T-cell (primary cell): ENCODE measurements around the gene MAEL. TPM values are rescaled to one million over a fixed set of nuclear protein-coding genes. Genes with fewer than 3 reads are reported as not detected.
A peak's percentile ranks its signal among the peaks of the same experiment; 100 is the strongest.

Source experiments
- ATAC-seq, 4 experiments: fragments of 200-7000 bp in 3 of 4; fragments of 150-1000 bp in 1 of 4; cut with Tn5 transposase; replicated peaks in 1 of 4; 1 replicate in 3 of 4; 2 replicates in 1 of 4; pipeline ENCODE4 v1.10.0; 2021; ENCODE audit warnings: moderate library complexity in 3 of 4, mild to moderate bottlenecking in 2 of 4, moderate number of reproducible peaks in 1 of 4
- CTCF ChIA-PET, 2 donors: fragments of 300-600 bp; sonication (Branson Sonifier 250); formaldehyde crosslinking; loops; one replicate each; lab custom pipeline; 2022; ENCODE audit warnings: antibody characterized with exemption in 2 of 2; lab: Charles Lee
- POLR2A ChIA-PET, 2 donors: fragments of 300-600 bp; sonication (Branson Sonifier 250); formaldehyde crosslinking; loops; one replicate each; lab custom pipeline; 2022; ENCODE audit warnings: antibody characterized with exemption in 2 of 2; lab: Charles Lee
- DNase-seq, 35 experiments: peaks; one replicate each; pipeline versions ENCODE4 v3.0.0 to v3.0.0-alpha.2; 2013 to 2023
- H3K27ac ChIP-seq: one replicate; pipeline ENCODE4 v1.5.1; 2013; ENCODE audit warnings: low read length
- H3K27me3 ChIP-seq, 2 experiments: replicated peaks in 1 of 2; 1 replicate in 1 of 2; 2 replicates in 1 of 2; pipeline versions ENCODE4 v1.6.1 to v1.7.0; 2013; ENCODE audit warnings: low read length in 1 of 2, mixed read lengths in 1 of 2; ENCODE audit not compliant: control insufficient read depth in 2 of 2, insufficient read depth in 2 of 2; ENCODE audit errors: extremely low read depth in 1 of 2
- H3K36me3 ChIP-seq, 2 donors: 1 replicate in 1 of 2; 2 replicates in 1 of 2; pipeline versions ENCODE4 v1.6.1 to v1.7.0; 2013; ENCODE audit warnings: low read length in 1 of 2; ENCODE audit not compliant: control insufficient read depth in 2 of 2, insufficient read depth in 1 of 2; ENCODE audit errors: extremely low read depth in 1 of 2
- H3K4me1 ChIP-seq, 2 experiments: 1 replicate in 1 of 2; 2 replicates in 1 of 2; pipeline versions ENCODE4 v1.6.1 to v1.7.0; 2013; ENCODE audit warnings: low read length in 2 of 2, mixed read lengths in 1 of 2; ENCODE audit not compliant: insufficient read depth in 2 of 2, control insufficient read depth in 1 of 2; ENCODE audit errors: extremely low read depth in 1 of 2
- H3K4me3 ChIP-seq, 2 donors: 1 replicate in 1 of 2; 2 replicates in 1 of 2; pipeline versions ENCODE4 v1.5.1 to v1.7.0; 2013; ENCODE audit warnings: mild to moderate bottlenecking in 2 of 2, low read length in 1 of 2, moderate library complexity in 1 of 2; ENCODE audit not compliant: control insufficient read depth in 1 of 2; ENCODE audit errors: extremely low read depth in 1 of 2
- H3K9me3 ChIP-seq: 2 replicates; pipeline ENCODE4 v1.7.0; 2013
- H3K27ac Mint-ChIP-seq, 2 donors: one replicate each; pipeline ENCODE4 v1.8.0; 2020 to 2021; ENCODE audit warnings: mild to moderate bottlenecking in 2 of 2, mixed read lengths in 2 of 2
- H3K27me3 Mint-ChIP-seq, 2 donors: one replicate each; pipeline ENCODE4 v1.8.0; 2021 to 2022; ENCODE audit warnings: mixed read lengths in 2 of 2
- H3K36me3 Mint-ChIP-seq: one replicate; pipeline ENCODE4 v1.8.0; 2021; ENCODE audit warnings: mixed read lengths
- H3K4me1 Mint-ChIP-seq, 3 donors: one replicate each; pipeline ENCODE4 v1.8.0; 2020 to 2022; ENCODE audit warnings: mixed read lengths in 3 of 3, mild to moderate bottlenecking in 1 of 3
- H3K4me3 Mint-ChIP-seq, 3 donors: one replicate each; pipeline ENCODE4 v1.8.0; 2020 to 2022; ENCODE audit warnings: mild to moderate bottlenecking in 3 of 3, mixed read lengths in 3 of 3, moderate library complexity in 3 of 3
- H3K9me3 Mint-ChIP-seq, 3 donors: one replicate each; pipeline ENCODE4 v1.8.0; 2020 to 2022; ENCODE audit warnings: mixed read lengths in 3 of 3
- WGBS: methylation state at CpG from one replicate; pipeline ENCODE4 v1.1.5; 2013; ENCODE audit warnings: missing lambda C conversion rate; ENCODE audit not compliant: insufficient coverage; 5-methylcytosine and 5-hydroxymethylcytosine counted together
- total RNA-seq, 35 experiments: library from RNA in 6 of 35; stranded (reverse) in 6 of 35; fragments of 120-200 nt in 1 of 35; gene quantifications; one replicate each; pipeline versions ENCODE4 v1.2.1 to v1.2.4 and lab custom pipeline; 2013 to 2026

MAEL gene
- total RNA-seq, 5 donors from 2014 or later (not counting 1 experiment from before 2014, with no cell fraction given) = not detected

GRCh38 chr1:167043752-167044488 lies 54.8 kb downstream of the MAEL start:
- ATAC-seq = peak; percentile 90 to 100 (median 96)
- peaks cover 9 to 11% of the 10 kb centered on the region in 2 donors for H3K27me3 Mint-ChIP-seq

GRCh38 chr1:167051907-167052306 lies 62.8 kb downstream of the MAEL start:
- Mint-ChIP-seq H3K27ac (no peak overlapping the region), H3K27me3 (no peaks in the 10 kb centered on the region), H3K4me1 (no peaks in the 10 kb centered on the region), H3K36me3 (peaks cover 27% of the 10 kb centered on the region), H3K9me3 (no peaks in the 10 kb centered on the region), H3K4me3 (no peak overlapping the region)
- ChIA-PET CTCF (interaction anchor here in 1 of 2 donors (1.4 kb wide), 1 partner anchor 142 kb away, joined by 5 read pairs; no protein-coding TSS in a partner anchor), POLR2A (no interaction called here)
- 100% methylated on average over 1 of the region's 5 CpGs for WGBS
- H3K9me3 ChIP-seq = no peaks in the 10 kb centered on the region
- H3K36me3 ChIP-seq = peaks cover 8 to 12% of the 10 kb centered on the region in 2 donors
- no peaks in the 10 kb centered on the region for H3K4me1 ChIP-seq
- H3K4me3 ChIP-seq = no peak overlapping the region
- H3K27me3 ChIP-seq = no peaks in the 10 kb centered on the region
- no peak overlapping the region for H3K27ac ChIP-seq
- no peak for DNase-seq
- ATAC-seq = no peak

More at GRCh38 chr1:167043752-167044488, 54.8 kb downstream of the MAEL start:
- DNase-seq = peak; percentile 42 to 82 (median 68)
- CTCF ChIA-PET = interaction anchor here (0.6 to 2.6 kb wide), 12 partner anchors 9 to 135 kb away, joined by 3 to 24 read pairs (median 4); no protein-coding TSS in a partner anchor
- Histone ChIP-seq H3K36me3 (no peaks in the 10 kb centered on the region), H3K27me3 (peaks cover 0 to 4% of the 10 kb centered on the region in 2 experiments), H3K27ac (peak overlapping the region; percentile 10), H3K4me3 (peak overlapping the region; percentile 53 to 62), H3K4me1 (peaks cover 2% of the 10 kb centered on the region in 2 experiments), H3K9me3 (no peaks in the 10 kb centered on the region)
- Mint-ChIP-seq H3K36me3 (peaks cover 4% of the 10 kb centered on the region), H3K27ac (peak overlapping the region; percentile 49 to 73), H3K9me3 (no peaks in the 10 kb centered on the region), H3K4me1 (peaks cover 16 to 19% (median 17%) of the 10 kb centered on the region in 3 donors), H3K4me3 (peak overlapping the region; percentile 77 to 88 (median 82))
- WGBS = 8% methylated on average over 11 of the region's 21 CpGs
- POLR2A ChIA-PET = interaction anchor here (0.6 to 0.9 kb wide), 7 partner anchors 12 to 1145 kb away, joined by 3 to 6 read pairs (median 4); no protein-coding TSS in a partner anchor

- no peak for DNase-seq
- H3K4me3 ChIP-seq = no peak overlapping the region
- no peaks in the 10 kb centered on the region for H3K4me1 ChIP-seq
- no peak overlapping the region for H3K27ac Mint-ChIP-seq
- H3K36me3 Mint-ChIP-seq = peaks cover 27% of the 10 kb centered on the region
- H3K9me3 Mint-ChIP-seq = no peaks in the 10 kb centered on the region
- no peaks in the 10 kb centered on the region for H3K27me3 Mint-ChIP-seq
- no peak overlapping the region for H3K4me3 Mint-ChIP-seq
- H3K27me3 ChIP-seq = no peaks in the 10 kb centered on the region
- ChIA-PET CTCF (interaction anchor here (1.0 to 1.4 kb wide), 2 partner anchors 8 to 142 kb away, joined by 3 to 5 read pairs; no protein-coding TSS in a partner anchor), POLR2A (interaction anchor here in 1 of 2 donors (0.7 kb wide), 1 partner anchor 106 kb away, joined by 3 read pairs; no protein-coding TSS in a partner anchor)
- H3K9me3 ChIP-seq = no peaks in the 10 kb centered on the region
- H3K36me3 ChIP-seq = peaks cover 8 to 12% of the 10 kb centered on the region in 2 donors
- ATAC-seq = no peak
- 93% methylated on average over 7 of the region's 8 CpGs for WGBS
- no peak overlapping the region for H3K27ac ChIP-seq
- H3K4me1 Mint-ChIP-seq = no peaks in the 10 kb centered on the region
Measured at GRCh38 chr1:167052389-167052788, 63.3 kb downstream of the MAEL start.

GRCh38 chr1:167054531-167054930 lies 65.5 kb downstream of the MAEL start:
- Histone ChIP-seq H3K27ac (no peak overlapping the region), H3K4me1 (peaks cover 0 to 6% of the 10 kb centered on the region in 2 experiments), H3K36me3 (peaks cover 8 to 12% of the 10 kb centered on the region in 2 donors), H3K27me3 (no peaks in the 10 kb centered on the region), H3K4me3 (no peak overlapping the region), H3K9me3 (no peaks in the 10 kb centered on the region)
- peaks cover 21% of the 10 kb centered on the region for H3K36me3 Mint-ChIP-seq
- ATAC-seq = no peak
- POLR2A ChIA-PET = no interaction called here
- H3K4me1 Mint-ChIP-seq = peaks cover 6 to 7% (median 6%) of the 10 kb centered on the region in 3 donors
- no peaks in the 10 kb centered on the region for H3K27me3 Mint-ChIP-seq
- no peak overlapping the region for H3K4me3 Mint-ChIP-seq
- H3K27ac Mint-ChIP-seq = no peak overlapping the region
- no peak for DNase-seq
- CTCF ChIA-PET = interaction anchor here (0.5 to 10.4 kb wide), 4 partner anchors 10 to 167 kb away, joined by 3 to 208 read pairs (median 6); no protein-coding TSS in a partner anchor
- no peaks in the 10 kb centered on the region for H3K9me3 Mint-ChIP-seq
- 70% methylated on average over 3 of the region's 3 CpGs for WGBS

GRCh38 chr1:167054946-167055630 lies 66.0 kb downstream of the MAEL start:
- H3K4me3 Mint-ChIP-seq = no peak overlapping the region
- peaks cover 6 to 8% (median 8%) of the 10 kb centered on the region in 3 donors for H3K4me1 Mint-ChIP-seq
- H3K4me1 ChIP-seq = peaks cover 0 to 6% of the 10 kb centered on the region in 2 experiments
- no peak overlapping the region for H3K27ac Mint-ChIP-seq
- H3K27me3 ChIP-seq = no peaks in the 10 kb centered on the region
- H3K27ac ChIP-seq = no peak overlapping the region
- POLR2A ChIA-PET = interaction anchor here in 1 of 2 donors (0.6 kb wide), 1 partner anchor 11 kb away, joined by 4 read pairs; no protein-coding TSS in a partner anchor
- no peaks in the 10 kb centered on the region for H3K9me3 ChIP-seq
- no peaks in the 10 kb centered on the region for H3K27me3 Mint-ChIP-seq
- DNase-seq (no peak), ATAC-seq (no peak)
- H3K36me3 ChIP-seq = peaks cover 7 to 12% of the 10 kb centered on the region in 2 donors
- H3K36me3 Mint-ChIP-seq = peaks cover 21% of the 10 kb centered on the region
- WGBS = 76% methylated on average over 13 of the region's 14 CpGs
- H3K9me3 Mint-ChIP-seq = no peaks in the 10 kb centered on the region
- CTCF ChIA-PET = interaction anchor here (0.6 to 10.4 kb wide), 4 partner anchors 145 to 168 kb away, joined by 3 to 208 read pairs (median 7); no protein-coding TSS in a partner anchor
- H3K4me3 ChIP-seq = no peak overlapping the region
